Liver (tissue), 9 donors: ENCODE results near the gene NFATC1. TPM values are rescaled to one million over a fixed set of nuclear protein-coding genes. Genes with fewer than 3 reads are reported as not detected.

Experiments used
- DNase-seq: peaks from one replicate; pipeline ENCODE4 v3.0.0-alpha.2; 2017; ENCODE audit warnings: low spot score
- H3K27ac ChIP-seq, 2 donors: one replicate each; pipeline ENCODE4 v1.7.0; 2013; ENCODE audit warnings: inconsistent platforms in 2 of 2, low read length in 2 of 2, control low read depth in 1 of 2, low read depth in 1 of 2, mild to moderate bottlenecking in 1 of 2
- H3K27me3 ChIP-seq, 4 donors: one replicate each; pipeline versions ENCODE4 v1.6.1 to v1.7.0; 2013; ENCODE audit warnings: low read length in 3 of 4, inconsistent platforms in 1 of 4, mild to moderate bottlenecking in 1 of 4, moderate library complexity in 1 of 4; ENCODE audit not compliant: control insufficient read depth in 4 of 4, insufficient read depth in 4 of 4
- H3K36me3 ChIP-seq, 4 donors: one replicate each; pipeline versions ENCODE4 v1.6.1 to v1.7.0; 2013; ENCODE audit warnings: low read length in 3 of 4, mild to moderate bottlenecking in 3 of 4, low read depth in 1 of 4, moderate library complexity in 1 of 4; ENCODE audit not compliant: control insufficient read depth in 4 of 4, insufficient read depth in 3 of 4
- H3K4me1 ChIP-seq, 4 donors: one replicate each; pipeline versions ENCODE4 v1.6.1 to v1.7.0; 2013; ENCODE audit warnings: low read length in 3 of 4, mild to moderate bottlenecking in 3 of 4, moderate library complexity in 1 of 4; ENCODE audit not compliant: control insufficient read depth in 4 of 4, insufficient read depth in 4 of 4
- H3K4me3 ChIP-seq, 3 donors: one replicate each; pipeline versions ENCODE4 v1.6.1 to v1.7.0; 2013; ENCODE audit warnings: low read length in 3 of 3, control low read depth in 1 of 3, low read depth in 1 of 3, mild to moderate bottlenecking in 1 of 3
- H3K9ac ChIP-seq, 2 donors: one replicate each; pipeline ENCODE4 v1.7.0; 2013; ENCODE audit warnings: low read length in 2 of 2, mild to moderate bottlenecking in 2 of 2, moderate library complexity in 2 of 2, control low read depth in 1 of 2, low read depth in 1 of 2
- H3K9me3 ChIP-seq, 4 donors: one replicate each; pipeline versions ENCODE4 v1.6.1 to v1.7.0; 2013; ENCODE audit warnings: low read length in 3 of 4; ENCODE audit not compliant: control insufficient read depth in 4 of 4
- EGR1 ChIP-seq, 2 donors: IDR thresholded peaks; 2 replicates each; pipeline ENCODE4 v1.6.1; 2016 to 2018; ENCODE audit warnings: antibody characterized with exemption in 2 of 2, low read depth in 2 of 2
- FOXA1 ChIP-seq: IDR thresholded peaks from 2 replicates; pipeline ENCODE4 v1.6.1; 2016; ENCODE audit warnings: antibody characterized with exemption
- FOXA2 ChIP-seq: IDR thresholded peaks from 2 replicates; pipeline ENCODE4 v1.6.1; 2016; ENCODE audit warnings: antibody characterized with exemption
- HNF4A ChIP-seq, 2 donors: conservative IDR thresholded peaks; 2 replicates each; pipeline ENCODE4 v1.6.1; 2016; ENCODE audit warnings: antibody characterized with exemption in 2 of 2, mild to moderate bottlenecking in 2 of 2
- JUND ChIP-seq, 2 donors: IDR thresholded peaks; 2 replicates each; pipeline ENCODE4 v1.6.1; 2016; ENCODE audit warnings: antibody characterized with exemption in 2 of 2
- NR2F2 ChIP-seq: IDR thresholded peaks from 2 replicates; pipeline ENCODE4 v1.6.1; 2016; ENCODE audit warnings: antibody characterized with exemption
- RAD21 ChIP-seq, 2 donors: IDR thresholded peaks; 2 replicates each; pipeline ENCODE4 v1.6.1; 2016; ENCODE audit warnings: antibody characterized with exemption in 2 of 2, mild to moderate bottlenecking in 2 of 2
- SP1 ChIP-seq: IDR thresholded peaks from 2 replicates; pipeline ENCODE4 v1.6.1; 2018; ENCODE audit warnings: antibody characterized with exemption, mild to moderate bottlenecking
- TAF1 ChIP-seq: conservative IDR thresholded peaks from 2 replicates; pipeline ENCODE4 v1.6.1; 2016; ENCODE audit warnings: antibody characterized with exemption, mild to moderate bottlenecking
- YY1 ChIP-seq: IDR thresholded peaks from 2 replicates; pipeline ENCODE4 v1.6.1; 2016; ENCODE audit warnings: antibody characterized with exemption, mild to moderate bottlenecking
- WGBS: extraction: QIAGEN DNeasy Blood & Tissue Kit; methylation state at CpG from one replicate; pipeline ENCODE4 v1.1.7; 2013; 5-methylcytosine and 5-hydroxymethylcytosine counted together
- polyA plus RNA-seq, 2 donors: library from polyadenylated mRNA; stranded (reverse) in 1 of 2; unstranded in 1 of 2; fragments of 200-250 nt in 1 of 2; fragments of >200 nt in 1 of 2; fragmentation: Nextera tagmentation in 1 of 2; extraction: Ambion mirVana in 1 of 2; gene quantifications; one replicate each; pipeline versions ENCODE4 v1.2.1 to v1.2.3, GENCODE V29; 2013 to 2015
- total RNA-seq, 2 donors: library from RNA; depleted of rRNA; stranded (reverse); fragments of >200 nt; gene quantifications; one replicate each; pipeline ENCODE4 v1.2.3, GENCODE V29; 2014
- TF ChIP-seq, protein P1 (sequence below): IDR thresholded peaks from 2 replicates; pipeline ENCODE4 v1.6.1; 2016; ENCODE audit warnings: antibody characterized with exemption
- TF ChIP-seq, protein P2 (sequence below): IDR thresholded peaks from 2 replicates; pipeline ENCODE4 v1.6.1; 2016; ENCODE audit warnings: antibody characterized with exemption, mild to moderate bottlenecking
- TF ChIP-seq, protein P3 (sequence below): fragments of 150-350 bp; IDR thresholded peaks from 2 replicates; pipeline ENCODE4 v1.5.1; 2017; ENCODE audit warnings: improper control_type of control experiment, low read depth, low read length; ENCODE audit not compliant: missing input control
- TF ChIP-seq, protein P4 (sequence below): IDR thresholded peaks from 2 replicates; pipeline ENCODE4 v1.6.1; 2016; ENCODE audit warnings: antibody characterized with exemption
- donor health status: healthy.
- donor health status: healthy.
- donor health status: healthy.
- donor health status: healthy.
- donor health status: healthy.

The NFATC1 gene
- total and polyA plus RNA-seq, 4 donors = 0.57 to 2.2 (median 1.3) TPM

DNA sequence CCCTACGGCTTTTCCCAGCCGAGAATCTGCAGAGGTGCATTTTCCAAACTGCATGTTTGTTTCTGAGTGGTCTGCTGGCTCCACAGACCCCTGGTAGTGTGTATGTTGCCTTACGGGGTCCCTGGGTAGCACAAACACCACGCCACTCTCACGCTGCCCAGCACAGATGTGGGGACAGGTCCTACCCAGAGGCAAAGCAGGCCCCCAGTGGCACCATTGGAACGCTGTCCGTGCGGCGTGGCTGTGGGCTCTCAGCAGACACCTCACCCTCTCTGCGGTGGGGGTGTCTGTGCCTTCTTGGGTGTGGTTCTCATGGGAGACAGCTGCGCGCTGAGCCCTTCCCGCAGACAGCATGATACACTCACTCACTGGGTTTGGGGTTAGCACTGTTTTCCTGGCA lies 137.4 kb downstream of the NFATC1 start:
- H3K9ac ChIP-seq = no peak overlapping the region
- H3K27ac ChIP-seq = no peak overlapping the region
- no peak for DNase-seq
- no peak for TF ChIP-seq HNF4A (conservative IDR thresholded peaks at IDR 0.05)
- no peak for TF ChIP-seq FOXA2
- no peak for TF ChIP-seq TAF1
- TF ChIP-seq, protein P1, sequence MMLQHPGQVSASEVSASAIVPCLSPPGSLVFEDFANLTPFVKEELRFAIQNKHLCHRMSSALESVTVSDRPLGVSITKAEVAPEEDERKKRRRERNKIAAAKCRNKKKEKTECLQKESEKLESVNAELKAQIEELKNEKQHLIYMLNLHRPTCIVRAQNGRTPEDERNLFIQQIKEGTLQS = no peak
- no peak for TF ChIP-seq YY1
- H3K36me3 ChIP-seq = no peaks in the 10 kb centered on the region
- H3K4me1 ChIP-seq = no peaks in the 10 kb centered on the region
- H3K9me3 ChIP-seq = peaks cover 0 to 6% (median 1%) of the 10 kb centered on the region in 4 donors
- H3K27me3 ChIP-seq = no peaks in the 10 kb centered on the region
- no peak overlapping the region for H3K4me3 ChIP-seq
- 86% methylated on average over 13 of the region's 13 CpGs for WGBS

DNA sequence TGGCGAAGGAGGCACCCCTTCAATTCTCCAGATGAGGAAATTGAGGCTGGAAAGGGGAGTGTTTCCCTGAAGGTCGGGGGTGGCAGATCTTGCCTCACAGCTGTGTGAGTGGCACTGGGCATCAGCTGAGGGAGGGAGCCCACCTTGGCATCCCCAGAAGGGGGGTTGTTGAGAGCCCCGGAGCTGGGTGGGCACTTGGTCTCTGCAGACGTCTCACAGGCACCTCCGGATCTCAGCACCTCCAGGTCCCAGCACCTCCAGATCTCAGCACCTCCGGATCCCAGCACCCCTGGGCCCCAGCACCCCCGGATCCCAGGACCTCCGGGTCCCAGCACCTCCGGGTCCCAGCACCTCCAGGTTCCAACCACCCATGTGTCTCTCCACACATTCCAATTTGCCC lies 137.9 kb downstream of the NFATC1 start:
- no peaks in the 10 kb centered on the region for H3K36me3 ChIP-seq
- no peaks in the 10 kb centered on the region for H3K4me1 ChIP-seq
- peaks cover 0 to 7% (median 1%) of the 10 kb centered on the region in 4 donors for H3K9me3 ChIP-seq
- 83% methylated on average over 9 of the region's 9 CpGs for WGBS
- DNase-seq = no peak
- TF ChIP-seq YY1 (no peak), NR2F2 (no peak), SP1 (no peak), JUND (IDR thresholded peaks at IDR 0.05) (no peak), RAD21 (IDR thresholded peaks at IDR 0.05) (no peak), EGR1 (IDR thresholded peaks at IDR 0.05; ENCODE audit: low read depth in 2 of 2) (no peak), FOXA2 (no peak), HNF4A (conservative IDR thresholded peaks at IDR 0.05) (no peak), FOXA1 (no peak), TAF1 (no peak)
- TF ChIP-seq, protein P2, sequence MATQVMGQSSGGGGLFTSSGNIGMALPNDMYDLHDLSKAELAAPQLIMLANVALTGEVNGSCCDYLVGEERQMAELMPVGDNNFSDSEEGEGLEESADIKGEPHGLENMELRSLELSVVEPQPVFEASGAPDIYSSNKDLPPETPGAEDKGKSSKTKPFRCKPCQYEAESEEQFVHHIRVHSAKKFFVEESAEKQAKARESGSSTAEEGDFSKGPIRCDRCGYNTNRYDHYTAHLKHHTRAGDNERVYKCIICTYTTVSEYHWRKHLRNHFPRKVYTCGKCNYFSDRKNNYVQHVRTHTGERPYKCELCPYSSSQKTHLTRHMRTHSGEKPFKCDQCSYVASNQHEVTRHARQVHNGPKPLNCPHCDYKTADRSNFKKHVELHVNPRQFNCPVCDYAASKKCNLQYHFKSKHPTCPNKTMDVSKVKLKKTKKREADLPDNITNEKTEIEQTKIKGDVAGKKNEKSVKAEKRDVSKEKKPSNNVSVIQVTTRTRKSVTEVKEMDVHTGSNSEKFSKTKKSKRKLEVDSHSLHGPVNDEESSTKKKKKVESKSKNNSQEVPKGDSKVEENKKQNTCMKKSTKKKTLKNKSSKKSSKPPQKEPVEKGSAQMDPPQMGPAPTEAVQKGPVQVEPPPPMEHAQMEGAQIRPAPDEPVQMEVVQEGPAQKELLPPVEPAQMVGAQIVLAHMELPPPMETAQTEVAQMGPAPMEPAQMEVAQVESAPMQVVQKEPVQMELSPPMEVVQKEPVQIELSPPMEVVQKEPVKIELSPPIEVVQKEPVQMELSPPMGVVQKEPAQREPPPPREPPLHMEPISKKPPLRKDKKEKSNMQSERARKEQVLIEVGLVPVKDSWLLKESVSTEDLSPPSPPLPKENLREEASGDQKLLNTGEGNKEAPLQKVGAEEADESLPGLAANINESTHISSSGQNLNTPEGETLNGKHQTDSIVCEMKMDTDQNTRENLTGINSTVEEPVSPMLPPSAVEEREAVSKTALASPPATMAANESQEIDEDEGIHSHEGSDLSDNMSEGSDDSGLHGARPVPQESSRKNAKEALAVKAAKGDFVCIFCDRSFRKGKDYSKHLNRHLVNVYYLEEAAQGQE = no peak
- TF ChIP-seq, protein P1 = no peak
- TF ChIP-seq, protein P3, sequence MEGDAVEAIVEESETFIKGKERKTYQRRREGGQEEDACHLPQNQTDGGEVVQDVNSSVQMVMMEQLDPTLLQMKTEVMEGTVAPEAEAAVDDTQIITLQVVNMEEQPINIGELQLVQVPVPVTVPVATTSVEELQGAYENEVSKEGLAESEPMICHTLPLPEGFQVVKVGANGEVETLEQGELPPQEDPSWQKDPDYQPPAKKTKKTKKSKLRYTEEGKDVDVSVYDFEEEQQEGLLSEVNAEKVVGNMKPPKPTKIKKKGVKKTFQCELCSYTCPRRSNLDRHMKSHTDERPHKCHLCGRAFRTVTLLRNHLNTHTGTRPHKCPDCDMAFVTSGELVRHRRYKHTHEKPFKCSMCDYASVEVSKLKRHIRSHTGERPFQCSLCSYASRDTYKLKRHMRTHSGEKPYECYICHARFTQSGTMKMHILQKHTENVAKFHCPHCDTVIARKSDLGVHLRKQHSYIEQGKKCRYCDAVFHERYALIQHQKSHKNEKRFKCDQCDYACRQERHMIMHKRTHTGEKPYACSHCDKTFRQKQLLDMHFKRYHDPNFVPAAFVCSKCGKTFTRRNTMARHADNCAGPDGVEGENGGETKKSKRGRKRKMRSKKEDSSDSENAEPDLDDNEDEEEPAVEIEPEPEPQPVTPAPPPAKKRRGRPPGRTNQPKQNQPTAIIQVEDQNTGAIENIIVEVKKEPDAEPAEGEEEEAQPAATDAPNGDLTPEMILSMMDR = no peak
- TF ChIP-seq, protein P4, sequence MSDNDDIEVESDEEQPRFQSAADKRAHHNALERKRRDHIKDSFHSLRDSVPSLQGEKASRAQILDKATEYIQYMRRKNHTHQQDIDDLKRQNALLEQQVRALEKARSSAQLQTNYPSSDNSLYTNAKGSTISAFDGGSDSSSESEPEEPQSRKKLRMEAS = no peak
- H3K27ac ChIP-seq = no peak overlapping the region
- no peak overlapping the region for H3K9ac ChIP-seq
- H3K4me3 ChIP-seq = no peak overlapping the region
- no peaks in the 10 kb centered on the region for H3K27me3 ChIP-seq
